Measurements from ENCODE around the gene WHAMM. TPM values are rescaled to one million over a fixed set of nuclear protein-coding genes. Genes with fewer than 3 reads are reported as not detected.
"Not testable (repeated sequence)": the region's sequence is repeated elsewhere in the genome, so short reads cannot be mapped to it uniquely, and the experiment has no call there.

The WHAMM gene, protein sequence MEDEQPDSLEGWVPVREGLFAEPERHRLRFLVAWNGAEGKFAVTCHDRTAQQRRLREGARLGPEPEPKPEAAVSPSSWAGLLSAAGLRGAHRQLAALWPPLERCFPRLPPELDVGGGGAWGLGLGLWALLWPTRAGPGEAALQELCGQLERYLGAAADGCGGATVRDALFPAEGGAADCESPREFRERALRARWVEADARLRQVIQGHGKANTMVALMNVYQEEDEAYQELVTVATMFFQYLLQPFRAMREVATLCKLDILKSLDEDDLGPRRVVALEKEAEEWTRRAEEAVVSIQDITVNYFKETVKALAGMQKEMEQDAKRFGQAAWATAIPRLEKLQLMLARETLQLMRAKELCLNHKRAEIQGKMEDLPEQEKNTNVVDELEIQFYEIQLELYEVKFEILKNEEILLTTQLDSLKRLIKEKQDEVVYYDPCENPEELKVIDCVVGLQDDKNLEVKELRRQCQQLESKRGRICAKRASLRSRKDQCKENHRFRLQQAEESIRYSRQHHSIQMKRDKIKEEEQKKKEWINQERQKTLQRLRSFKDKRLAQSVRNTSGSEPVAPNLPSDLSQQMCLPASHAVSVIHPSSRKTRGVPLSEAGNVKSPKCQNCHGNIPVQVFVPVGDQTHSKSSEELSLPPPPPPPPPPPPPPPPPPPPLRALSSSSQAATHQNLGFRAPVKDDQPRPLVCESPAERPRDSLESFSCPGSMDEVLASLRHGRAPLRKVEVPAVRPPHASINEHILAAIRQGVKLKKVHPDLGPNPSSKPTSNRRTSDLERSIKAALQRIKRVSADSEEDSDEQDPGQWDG
- total RNA-seq: 7.9 and 11.6 TPM in 2 replicates

DNA sequence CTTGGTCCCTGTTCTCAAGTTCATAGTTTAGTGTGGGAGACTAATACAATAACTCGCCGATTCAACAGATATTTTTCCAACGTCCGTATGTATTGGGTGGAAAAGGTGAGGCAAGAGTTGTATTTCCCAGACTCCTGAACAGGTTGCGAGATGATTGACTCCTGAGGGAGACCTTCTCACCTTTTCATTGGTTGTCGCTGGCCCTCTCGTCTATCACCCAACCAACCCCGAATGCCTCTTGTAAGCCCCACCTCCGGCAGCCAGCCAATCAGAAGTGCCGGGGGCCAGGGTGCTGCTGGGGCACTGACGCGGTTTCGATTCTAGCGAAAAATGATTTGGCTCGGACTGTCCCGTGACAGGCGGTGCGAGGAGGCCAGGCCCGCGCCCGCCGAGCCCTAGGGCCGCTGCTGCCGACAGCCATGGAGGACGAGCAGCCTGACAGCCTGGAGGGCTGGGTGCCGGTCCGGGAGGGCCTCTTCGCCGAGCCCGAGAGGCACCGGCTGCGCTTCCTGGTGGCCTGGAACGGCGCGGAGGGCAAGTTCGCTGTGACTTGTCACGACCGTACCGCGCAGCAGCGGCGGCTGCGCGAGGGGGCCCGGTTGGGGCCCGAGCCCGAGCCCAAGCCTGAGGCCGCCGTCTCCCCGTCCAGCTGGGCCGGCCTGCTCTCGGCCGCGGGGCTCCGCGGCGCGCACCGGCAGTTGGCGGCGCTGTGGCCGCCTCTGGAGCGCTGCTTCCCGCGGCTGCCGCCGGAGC lies at the start of gene WHAMM:
Gene WHAMM, plus strand, starts transcription at position 321 of the 753 bp plus-strand sequence. Its CDS starts 99 bp downstream, at position 420.
- peak; percentile 78 for DNase-seq (ENCODE audit: extremely low read depth, low read depth, low spot score)

DNA sequence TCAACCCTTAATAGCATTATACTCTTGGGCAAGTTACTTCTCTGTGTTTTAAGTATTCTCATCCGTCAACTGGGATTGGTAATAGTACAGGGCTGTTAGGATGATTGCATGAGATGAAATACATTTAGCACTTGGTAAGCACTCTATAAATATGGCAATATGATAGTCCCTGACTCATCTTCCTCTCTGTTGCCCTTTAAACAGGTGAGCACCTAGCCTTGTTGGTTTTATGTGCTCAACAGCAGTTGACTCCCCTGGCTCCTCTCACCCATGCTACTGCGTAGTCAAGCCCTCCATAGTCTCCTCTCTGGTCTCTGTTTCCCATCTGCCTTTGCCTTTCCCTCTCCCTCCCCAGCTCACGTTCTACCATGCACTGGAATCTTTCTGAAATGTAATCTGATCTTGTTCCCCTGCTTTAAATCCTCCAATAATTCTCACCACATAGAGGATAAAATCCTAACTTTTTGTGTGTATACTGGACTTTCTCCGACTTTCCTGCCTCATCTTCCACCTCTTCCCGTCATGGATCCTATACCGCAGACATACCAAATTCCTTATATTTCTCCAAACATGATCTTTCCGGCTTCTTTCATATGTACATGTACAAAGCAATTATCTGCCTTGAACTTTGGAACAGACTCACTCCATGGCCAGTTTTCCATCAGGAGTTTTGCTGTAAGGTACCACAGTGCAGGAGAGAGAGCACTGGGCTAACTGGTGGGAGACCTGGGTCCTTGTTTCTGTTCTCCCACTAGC lies 45.9 kb upstream of the WHAMM start:
- DNase-seq (ENCODE audit: extremely low read depth, low read depth, low spot score): no peak

DNA sequence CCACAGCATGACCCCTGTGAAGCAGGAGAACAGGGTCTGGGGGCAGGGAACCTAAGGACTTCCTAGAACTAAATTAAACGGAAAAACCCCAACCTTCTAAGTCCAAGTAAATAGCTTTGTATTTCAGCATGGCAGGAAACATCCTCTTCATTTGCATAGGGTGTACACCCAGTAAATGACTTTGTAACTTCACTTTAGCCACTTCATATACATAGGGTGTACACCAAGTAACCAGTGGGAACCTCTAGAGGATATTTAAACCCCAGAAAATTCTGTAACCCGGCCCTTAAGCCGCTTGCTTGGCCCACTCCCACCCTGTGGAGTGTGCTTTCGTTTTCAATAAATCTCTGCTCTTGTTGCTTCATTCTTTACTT lies 45.3 kb upstream of the WHAMM start:
- no peak for DNase-seq (ENCODE audit: extremely low read depth, low read depth, low spot score)

DNA sequence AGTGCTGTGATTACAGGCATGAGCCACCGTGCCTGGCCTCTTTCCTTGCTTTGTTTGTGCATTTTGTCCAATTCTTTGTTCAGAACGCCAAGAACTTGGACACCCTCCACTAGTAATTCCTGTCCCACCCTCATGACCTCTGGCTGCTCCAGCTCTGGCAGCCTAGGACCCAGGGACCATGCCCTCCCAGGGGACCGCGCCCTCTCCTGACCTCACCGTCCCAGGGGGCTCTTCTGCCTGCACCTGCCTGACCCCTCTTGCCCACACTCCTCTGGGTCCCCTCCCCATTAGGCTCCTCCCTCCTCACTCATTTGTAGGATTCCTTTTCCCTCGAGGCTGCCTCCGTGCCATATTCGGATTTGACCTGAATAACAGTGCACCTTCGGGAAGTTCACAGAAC lies 44.7 kb upstream of the WHAMM start:
- DNase-seq (ENCODE audit: extremely low read depth, low read depth, low spot score): no peak

DNA sequence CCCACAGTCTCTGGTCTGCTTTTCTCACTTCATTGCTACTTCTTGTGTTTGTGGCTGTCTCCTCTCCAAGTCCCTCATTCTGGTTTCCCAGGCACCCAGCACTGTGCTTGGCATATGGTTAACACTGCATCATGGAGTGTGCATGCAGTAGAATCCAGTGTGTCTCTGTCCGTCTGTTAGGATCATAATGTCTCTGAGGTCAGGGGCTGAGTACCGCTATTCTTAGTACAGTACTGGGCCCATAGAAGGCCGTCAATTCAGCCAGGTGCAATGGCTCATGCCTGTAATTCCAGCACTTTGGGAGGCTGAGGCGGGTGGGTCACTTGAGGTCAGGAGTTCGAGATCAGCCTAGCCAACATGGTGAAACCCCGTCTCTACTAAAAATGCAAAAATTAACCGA lies 43.2 kb upstream of the WHAMM start:
- not testable (repeated sequence) for DNase-seq (ENCODE audit: extremely low read depth, low read depth, low spot score)

DNA sequence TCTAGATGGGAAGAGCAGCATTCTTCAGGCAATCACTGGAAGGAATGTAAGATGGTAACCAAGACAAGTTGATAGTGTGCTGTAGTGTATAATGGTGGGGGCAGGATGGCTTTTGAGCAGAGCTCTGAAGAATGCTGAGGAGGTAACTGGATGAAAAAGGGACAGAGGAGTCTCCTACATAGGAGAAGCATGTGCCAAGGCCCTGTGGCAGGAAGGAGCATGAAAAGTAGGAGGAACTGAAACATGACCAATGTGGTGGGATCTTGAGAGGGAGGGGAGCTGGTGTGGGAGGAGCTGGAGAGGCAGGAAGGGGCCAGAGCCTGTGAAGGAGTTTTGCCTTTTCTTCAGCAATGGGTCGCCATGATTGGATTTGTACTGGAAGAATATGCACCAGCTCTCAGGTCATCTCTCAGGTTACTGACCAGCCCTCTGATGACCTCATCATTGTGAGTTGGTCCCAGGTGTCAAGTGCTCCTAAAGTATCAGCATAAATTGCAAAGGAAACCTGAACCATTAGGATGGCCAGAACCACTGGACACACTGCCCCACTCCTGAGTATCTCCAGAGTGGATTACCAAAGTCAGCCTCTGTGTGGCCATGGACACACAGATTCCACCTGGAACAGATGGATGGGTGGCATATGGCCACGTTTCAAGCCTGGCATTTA lies 42.1 kb upstream of the WHAMM start:
- no peak for DNase-seq (ENCODE audit: extremely low read depth, low read depth, low spot score)

DNA sequence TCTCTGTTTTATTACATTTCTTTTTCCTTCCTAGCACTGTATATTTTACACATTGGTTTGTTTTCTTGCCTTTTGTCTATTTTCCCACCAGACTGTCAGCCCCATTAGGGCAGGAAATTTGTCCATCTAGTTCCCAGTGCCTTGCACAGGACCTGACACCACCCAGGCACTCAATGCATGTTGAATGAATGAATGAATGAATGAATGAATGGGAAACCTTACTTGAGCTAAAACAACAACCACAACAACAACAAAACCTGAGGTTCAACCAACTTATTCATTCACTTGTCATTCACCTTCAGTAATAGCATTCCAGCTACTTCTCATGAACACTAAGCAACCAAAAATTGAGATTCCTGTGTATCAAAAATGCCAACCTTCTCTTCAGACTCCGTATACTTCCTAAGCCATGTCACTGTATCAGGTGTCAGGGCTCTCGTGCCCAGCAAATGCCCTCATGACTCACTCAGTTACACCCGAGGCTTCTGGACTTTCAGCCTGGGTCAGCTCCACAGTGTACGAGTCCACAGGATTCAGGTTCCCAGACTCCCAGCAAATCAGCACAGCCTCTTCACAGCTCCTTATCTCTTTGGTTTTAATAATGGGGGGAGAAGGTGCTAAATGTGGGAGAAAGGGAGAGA lies 40.9 kb upstream of the WHAMM start:
- no peak for DNase-seq (ENCODE audit: extremely low read depth, low read depth, low spot score)

DNA sequence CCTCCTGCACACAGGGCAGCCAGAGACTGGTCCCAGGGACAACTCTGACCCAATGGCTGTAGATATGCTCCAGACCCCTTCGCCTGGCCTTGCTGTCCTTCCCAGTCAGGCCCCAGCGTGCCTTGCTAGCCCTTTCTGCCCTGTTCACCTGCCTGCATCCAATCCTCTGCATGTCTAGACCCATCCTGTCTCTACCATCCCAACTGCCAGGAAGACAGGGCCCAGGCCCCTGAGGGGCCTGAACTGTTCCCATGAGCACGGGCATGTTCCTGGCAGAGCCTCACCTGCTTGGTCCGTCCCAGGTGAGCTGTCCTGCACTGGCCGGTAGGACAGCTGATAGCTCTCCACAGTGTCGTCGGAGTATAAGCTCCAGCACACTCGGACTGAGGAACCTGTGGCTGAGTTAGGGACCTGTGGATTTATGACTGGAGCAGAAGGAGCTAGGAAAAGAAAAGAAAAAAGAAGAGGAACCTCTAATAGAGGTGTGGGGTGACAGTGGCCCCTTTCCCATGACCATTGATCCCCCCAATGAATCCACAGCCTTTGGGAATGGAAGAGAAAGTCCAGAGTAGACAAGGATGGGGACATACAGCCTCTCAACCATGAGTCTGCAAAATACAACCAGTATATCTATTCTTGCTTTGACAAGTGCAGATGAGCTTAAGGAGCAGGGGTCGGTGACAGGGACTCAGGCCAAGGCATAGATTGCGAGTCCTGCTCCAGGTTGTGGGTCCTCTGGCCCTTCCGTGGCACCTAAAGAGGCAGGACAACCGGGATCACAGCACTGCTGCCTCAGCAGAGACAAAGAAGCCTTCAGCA lies 37.4 kb upstream of the WHAMM start:
- no peak for DNase-seq (ENCODE audit: extremely low read depth, low read depth, low spot score)

DNA sequence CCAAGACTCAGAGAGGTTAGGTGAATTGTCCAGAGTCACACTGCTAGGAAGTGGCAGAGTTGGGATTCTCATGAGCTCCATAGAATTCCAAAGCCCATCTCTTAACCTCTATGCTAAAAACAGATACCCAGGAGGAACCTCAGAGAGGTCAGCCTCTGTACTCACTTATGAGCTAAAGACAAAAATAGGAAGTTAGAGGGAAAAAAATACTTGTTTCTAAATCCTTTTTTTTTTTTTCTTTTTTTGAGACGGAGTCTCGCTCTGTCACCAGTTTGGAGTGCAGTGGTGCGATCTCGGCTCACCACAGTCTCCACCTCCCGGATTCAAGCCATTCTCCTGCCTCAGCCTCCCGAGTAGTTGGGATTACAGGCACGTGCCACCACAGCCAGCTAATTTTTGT lies 34.9 kb upstream of the WHAMM start:
- no peak for DNase-seq (ENCODE audit: extremely low read depth, low read depth, low spot score)

DNA sequence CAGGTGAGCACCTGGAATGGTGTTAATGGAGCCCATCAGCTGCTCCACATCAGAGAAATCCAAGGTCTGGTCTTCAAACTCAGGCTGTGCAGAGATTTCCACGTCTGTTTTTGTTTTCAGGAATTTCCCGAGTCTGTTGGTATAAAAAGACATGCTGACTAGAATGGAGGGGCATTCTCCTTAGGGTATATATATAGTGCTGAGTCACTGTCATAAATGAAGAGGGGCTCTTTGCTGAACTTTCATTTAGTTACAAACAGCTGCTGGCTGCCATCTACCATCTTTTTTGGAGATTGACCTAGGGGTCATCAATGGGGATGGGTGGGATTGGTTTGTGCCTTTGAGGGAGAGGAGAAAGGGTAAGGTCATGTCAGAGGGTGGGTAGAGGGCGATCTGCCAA lies 30.7 kb upstream of the WHAMM start:
- no peak for DNase-seq (ENCODE audit: extremely low read depth, low read depth, low spot score)

DNA sequence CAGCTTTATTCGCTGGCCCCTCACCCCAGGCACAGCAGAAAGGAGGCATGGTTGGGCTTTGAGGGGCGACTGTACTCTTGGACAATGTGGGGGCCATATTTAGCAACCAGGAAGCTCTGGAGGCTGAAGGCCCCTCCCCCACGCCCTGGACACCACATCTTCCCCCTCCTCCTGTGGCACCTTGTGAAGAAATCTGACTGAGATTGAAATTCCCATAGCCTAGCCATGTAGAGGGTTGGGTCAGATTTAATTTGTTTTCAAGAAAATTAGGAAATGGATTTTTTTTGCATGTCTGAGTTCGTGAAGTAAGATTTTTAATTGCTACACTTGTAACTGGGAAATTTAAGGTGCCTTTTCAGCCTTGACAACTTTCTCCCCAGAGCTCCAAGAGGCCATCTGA lies 28.1 kb upstream of the WHAMM start:
- DNase-seq (ENCODE audit: extremely low read depth, low read depth, low spot score): no peak

DNA sequence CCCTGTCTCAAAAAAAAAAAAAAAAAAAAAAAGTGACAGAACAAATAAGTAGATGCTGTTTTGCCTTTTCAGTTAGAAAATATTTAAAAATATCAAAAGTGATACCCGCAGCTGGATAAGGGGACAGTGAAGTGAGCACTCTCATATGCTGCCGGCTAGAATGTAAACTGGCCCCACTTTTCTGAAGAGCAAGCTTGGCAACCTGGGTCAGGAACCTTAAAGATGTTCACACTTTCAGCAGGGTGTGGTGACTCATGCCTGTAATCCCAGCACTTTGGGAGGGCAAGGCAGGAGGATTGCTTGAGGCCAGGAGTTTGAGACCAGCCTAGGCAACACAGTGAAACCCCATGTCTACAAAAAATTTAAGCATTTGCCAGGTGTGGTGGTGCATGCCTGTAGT lies 20.9 kb upstream of the WHAMM start:
- DNase-seq (ENCODE audit: extremely low read depth, low read depth, low spot score): no peak

DNA sequence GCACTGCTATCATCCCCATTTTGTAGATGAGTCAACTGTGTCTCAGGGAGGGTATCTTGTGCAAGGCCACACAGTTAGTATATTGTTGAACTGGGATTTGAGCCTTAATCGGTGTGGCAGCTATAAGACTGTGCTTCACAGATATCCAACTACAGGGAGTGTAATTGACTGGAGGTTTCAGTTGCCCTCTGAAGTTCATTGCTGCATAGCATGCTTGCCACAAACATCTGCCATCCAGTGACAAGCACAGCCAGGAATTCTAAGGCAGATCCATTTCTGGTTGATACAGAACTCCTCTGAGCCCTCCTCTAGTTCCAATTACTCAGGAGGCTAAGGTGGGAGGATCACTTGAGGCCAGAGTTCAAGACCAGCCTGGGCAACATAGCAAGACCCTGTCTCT lies 19.9 kb upstream of the WHAMM start:
- no peak for DNase-seq (ENCODE audit: extremely low read depth, low read depth, low spot score)

DNA sequence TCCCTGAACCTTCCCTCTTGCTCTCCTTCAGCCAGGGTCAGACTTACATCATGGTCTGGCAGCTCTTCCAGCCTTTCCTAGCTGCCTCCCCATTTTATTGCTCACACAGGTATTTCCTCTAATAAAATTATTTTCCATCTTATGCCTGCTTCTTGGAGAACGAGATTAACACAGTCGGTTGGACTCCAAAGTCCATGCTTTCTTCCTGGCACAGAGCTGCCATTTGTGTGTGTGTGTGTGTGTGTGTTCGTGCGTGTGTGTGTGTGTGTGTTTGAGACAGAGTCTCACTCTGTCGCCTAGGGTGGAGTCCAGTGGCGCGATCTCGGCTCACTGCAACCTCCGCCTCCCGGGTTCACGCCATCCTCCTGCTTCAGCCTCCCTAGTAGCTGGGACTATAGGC lies 19.1 kb upstream of the WHAMM start:
- DNase-seq (ENCODE audit: extremely low read depth, low read depth, low spot score): no peak

DNA sequence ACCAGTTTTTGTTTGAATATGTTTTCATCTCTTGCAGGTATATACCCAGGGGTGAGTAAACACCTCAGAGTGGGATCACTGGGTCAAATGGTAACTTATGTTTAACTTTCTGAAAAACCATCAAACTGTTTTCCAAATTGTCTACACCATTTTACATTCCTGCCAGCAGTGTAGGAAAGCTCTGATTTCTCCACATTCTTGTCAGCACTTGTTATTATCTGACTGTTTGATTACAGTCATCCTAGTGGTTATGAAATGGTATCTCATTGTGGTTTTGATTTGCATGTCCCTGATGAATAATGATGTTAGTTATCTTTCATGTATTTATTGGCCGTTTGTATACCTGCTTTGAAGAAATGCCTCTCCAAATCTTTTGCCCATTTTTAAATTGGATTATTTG lies 17.4 kb upstream of the WHAMM start:
- DNase-seq (ENCODE audit: extremely low read depth, low read depth, low spot score): no peak

DNA sequence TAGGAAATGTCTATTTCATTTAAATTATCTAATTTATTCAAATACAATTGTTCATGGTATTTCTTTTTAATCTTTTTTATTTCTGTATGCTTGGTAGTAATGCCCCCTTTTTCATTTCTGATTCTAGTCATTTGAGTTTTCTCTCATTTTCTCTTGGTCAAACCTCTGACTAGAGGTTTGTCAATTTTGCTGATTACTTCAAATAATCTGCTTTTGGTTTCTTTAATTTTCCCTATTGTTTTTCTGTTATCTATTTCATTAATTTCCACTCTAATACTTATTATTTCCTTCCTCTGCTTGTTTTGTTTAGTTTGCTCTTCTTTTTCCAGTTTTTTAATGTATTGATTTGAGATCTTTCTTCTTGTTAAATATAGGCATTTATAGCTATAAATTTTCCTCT lies 15.7 kb upstream of the WHAMM start:
- DNase-seq (ENCODE audit: extremely low read depth, low read depth, low spot score): no peak

DNA sequence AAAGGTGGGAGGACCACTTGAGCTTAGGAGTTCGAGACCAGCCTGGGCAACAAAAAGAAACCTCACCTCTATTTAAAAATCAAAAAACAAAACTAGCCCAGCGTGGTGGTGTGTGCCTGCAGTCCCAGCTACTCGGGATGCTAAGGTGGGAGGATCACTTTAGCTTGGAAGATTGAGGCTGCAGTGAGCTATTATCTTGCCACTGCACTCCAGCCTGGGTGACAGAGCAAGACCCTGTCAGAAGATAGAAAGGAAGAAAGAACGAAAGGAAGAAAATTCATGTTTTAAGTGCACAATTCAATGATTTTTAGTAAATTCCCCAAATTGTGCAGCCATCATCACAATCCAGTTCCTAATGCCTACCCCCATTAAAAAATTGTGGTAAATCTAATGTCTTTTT lies 11.3 kb upstream of the WHAMM start:
- no peak for DNase-seq (ENCODE audit: extremely low read depth, low read depth, low spot score)

DNA sequence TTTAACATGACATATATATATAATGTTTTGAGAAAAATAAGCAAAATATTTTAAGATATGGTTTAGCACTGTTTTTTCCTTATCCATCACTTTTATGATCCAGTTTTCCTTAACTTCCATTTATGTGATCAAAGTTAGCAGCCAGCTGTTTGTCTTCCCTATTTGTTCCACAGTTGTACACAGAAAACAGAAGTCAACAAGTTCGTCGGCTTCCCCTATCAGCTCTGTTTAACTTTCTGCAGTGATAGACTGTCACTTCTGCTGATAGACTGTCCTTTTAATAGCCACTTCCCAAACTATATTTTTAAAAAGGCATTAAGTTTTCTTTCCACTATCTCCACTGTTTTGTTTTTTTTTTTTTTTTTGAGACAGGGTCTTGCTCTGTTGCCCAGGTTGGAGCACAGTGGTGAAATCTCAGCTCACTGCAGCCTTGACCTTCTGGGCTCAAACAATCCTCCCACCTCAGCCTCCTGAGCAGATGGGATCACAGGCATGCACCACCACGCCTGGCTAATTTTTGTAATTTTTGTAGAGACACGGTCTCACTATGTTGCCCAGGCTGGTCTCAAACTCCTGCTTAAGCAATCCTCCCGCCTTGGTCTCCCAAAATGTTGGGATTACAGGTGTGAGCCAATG lies 10.8 kb upstream of the WHAMM start:
- no peak for DNase-seq (ENCODE audit: extremely low read depth, low read depth, low spot score)

Data from glomerular endothelial cell (primary cell).